Right lobe of liver (tissue), 4 donors: ENCODE measurements around the gene AGAP9.
"Not testable (repeated sequence)": the region's sequence is repeated elsewhere in the genome, so short reads cannot be mapped to it uniquely, and the experiment has no call there.

ENCODE experiments used
- POLR2A ChIP-seq: fragments of 450-650 bp; IDR thresholded peaks from one replicate; pipeline ENCODE4 v1.6.1; 2017; ENCODE audit warnings: antibody characterized with exemption, mild to moderate bottlenecking
- TF ChIP-seq, protein P1 (sequence below), 4 donors: fragments of 200-600 bp in 3 of 4; fragments of 450-650 bp in 1 of 4; IDR thresholded peaks; one replicate each; pipeline versions ENCODE4 v1.5.1 to v1.8.0; 2016 to 2022; ENCODE audit warnings: antibody characterized with exemption in 4 of 4, mild to moderate bottlenecking in 2 of 4
- donor health status: DM: no; HTN: no; CAD: no.
- donor health status: DM: no; HTN: no; CAD: no.
- donor health status: DM: no; HTN: yes; CAD: no.

DNA sequence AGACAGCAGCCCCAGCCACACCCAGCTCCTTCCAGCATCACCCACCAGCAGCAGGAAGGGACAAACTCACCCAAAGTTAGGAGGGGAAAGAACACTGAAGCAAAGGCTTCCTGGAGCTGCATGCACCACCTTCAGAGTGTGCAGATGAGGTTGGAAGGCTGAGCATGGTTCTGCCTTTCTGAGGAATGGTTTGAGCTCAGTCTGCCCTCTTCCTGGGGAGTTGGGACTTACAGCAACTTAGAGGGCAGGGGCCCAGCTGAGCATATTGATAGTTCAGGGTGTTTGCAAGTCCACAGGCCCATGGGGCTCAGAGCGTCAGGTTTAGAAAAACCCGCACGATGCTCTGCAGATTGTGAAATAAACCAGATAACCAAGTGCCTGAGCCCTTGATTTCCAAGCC is 43.3 kb downstream of the AGAP9 start:
- TF ChIP-seq, protein P1, sequence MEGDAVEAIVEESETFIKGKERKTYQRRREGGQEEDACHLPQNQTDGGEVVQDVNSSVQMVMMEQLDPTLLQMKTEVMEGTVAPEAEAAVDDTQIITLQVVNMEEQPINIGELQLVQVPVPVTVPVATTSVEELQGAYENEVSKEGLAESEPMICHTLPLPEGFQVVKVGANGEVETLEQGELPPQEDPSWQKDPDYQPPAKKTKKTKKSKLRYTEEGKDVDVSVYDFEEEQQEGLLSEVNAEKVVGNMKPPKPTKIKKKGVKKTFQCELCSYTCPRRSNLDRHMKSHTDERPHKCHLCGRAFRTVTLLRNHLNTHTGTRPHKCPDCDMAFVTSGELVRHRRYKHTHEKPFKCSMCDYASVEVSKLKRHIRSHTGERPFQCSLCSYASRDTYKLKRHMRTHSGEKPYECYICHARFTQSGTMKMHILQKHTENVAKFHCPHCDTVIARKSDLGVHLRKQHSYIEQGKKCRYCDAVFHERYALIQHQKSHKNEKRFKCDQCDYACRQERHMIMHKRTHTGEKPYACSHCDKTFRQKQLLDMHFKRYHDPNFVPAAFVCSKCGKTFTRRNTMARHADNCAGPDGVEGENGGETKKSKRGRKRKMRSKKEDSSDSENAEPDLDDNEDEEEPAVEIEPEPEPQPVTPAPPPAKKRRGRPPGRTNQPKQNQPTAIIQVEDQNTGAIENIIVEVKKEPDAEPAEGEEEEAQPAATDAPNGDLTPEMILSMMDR (IDR thresholded peaks at IDR 0.05): not testable (repeated sequence)
- not testable (repeated sequence) for TF ChIP-seq POLR2A
